Endothelial cell of umbilical vein (primary cell): ENCODE data around the gene TNFRSF1B.

Experiments
- EZH2 ChIP-seq: IDR thresholded peaks from 2 replicates; pipeline ENCODE4 v1.6.1; 2012; ENCODE audit warnings: borderline replicate concordance, low read depth, mild to moderate bottlenecking, moderate library complexity, low read length, inconsistent platforms; ENCODE audit not compliant: severe bottlenecking
- GATA2 ChIP-seq: IDR thresholded peaks from 2 replicates; pipeline ENCODE4 v1.7.0; 2011; ENCODE audit warnings: low read depth, mild to moderate bottlenecking, moderate library complexity, mixed read lengths, low read length; ENCODE audit not compliant: insufficient read length, insufficient read depth
- JUN ChIP-seq: IDR thresholded peaks from 2 replicates; pipeline ENCODE4 v1.6.1; 2011; ENCODE audit warnings: borderline replicate concordance, low read depth; ENCODE audit not compliant: insufficient read length, insufficient read depth
- MYC ChIP-seq: IDR thresholded peaks from one replicate; pipeline ENCODE4 v1.6.1; 2011; ENCODE audit warnings: mild to moderate bottlenecking, low read depth, low read length
- POLR2A ChIP-seq: IDR thresholded peaks from 2 replicates; pipeline ENCODE4 v1.6.1; 2012; ENCODE audit warnings: low read depth, mild to moderate bottlenecking, control low read depth, low read length
- POLR2AphosphoS5 ChIP-seq: IDR thresholded peaks from 2 replicates; pipeline ENCODE4 v1.6.1; 2012; ENCODE audit warnings: low read depth, mild to moderate bottlenecking, control low read depth, low read length, moderate library complexity; ENCODE audit not compliant: insufficient read depth
- TF ChIP-seq, protein P1 (sequence below), 2 donors: IDR thresholded peaks; 1 replicate in 1 of 2; 2 replicates in 1 of 2; pipeline ENCODE4 v1.5.1; 2011; ENCODE audit warnings: low read length in 2 of 2, mild to moderate bottlenecking in 2 of 2, moderate library complexity in 2 of 2, control low read depth in 1 of 2, inconsistent platforms in 1 of 2, low read depth in 1 of 2; ENCODE audit not compliant: insufficient read depth in 1 of 2; ENCODE audit errors: extremely low read depth in 1 of 2

DNA sequence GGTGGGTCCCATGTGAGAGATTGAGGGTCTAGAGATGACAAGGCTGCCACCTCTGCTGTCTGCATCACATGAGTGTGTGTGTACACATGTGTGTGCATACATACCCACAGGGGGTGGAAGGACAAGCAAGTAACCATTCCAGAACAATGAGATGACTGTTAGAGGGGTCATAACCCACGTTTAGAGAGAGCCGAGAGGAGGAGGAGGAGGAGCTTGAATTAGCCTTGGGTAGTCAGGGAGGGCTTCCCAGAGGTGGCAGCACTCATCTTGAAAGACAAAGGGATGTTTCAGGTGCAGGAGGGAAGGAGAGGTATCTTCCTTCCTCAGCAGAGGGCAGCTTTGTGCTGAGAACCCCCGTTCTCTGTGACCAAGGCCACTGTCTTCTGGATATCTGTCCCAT, 21.3 kb downstream of the TNFRSF1B start:
- TF ChIP-seq GATA2, result no peak
- TF ChIP-seq, protein P1, sequence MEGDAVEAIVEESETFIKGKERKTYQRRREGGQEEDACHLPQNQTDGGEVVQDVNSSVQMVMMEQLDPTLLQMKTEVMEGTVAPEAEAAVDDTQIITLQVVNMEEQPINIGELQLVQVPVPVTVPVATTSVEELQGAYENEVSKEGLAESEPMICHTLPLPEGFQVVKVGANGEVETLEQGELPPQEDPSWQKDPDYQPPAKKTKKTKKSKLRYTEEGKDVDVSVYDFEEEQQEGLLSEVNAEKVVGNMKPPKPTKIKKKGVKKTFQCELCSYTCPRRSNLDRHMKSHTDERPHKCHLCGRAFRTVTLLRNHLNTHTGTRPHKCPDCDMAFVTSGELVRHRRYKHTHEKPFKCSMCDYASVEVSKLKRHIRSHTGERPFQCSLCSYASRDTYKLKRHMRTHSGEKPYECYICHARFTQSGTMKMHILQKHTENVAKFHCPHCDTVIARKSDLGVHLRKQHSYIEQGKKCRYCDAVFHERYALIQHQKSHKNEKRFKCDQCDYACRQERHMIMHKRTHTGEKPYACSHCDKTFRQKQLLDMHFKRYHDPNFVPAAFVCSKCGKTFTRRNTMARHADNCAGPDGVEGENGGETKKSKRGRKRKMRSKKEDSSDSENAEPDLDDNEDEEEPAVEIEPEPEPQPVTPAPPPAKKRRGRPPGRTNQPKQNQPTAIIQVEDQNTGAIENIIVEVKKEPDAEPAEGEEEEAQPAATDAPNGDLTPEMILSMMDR (IDR thresholded peaks at IDR 0.05; ENCODE audit: extremely low read depth in 1 of 2, insufficient read depth in 1 of 2, low read depth in 1 of 2, low read length in 2 of 2), result no peak
- TF ChIP-seq POLR2A, result no peak
- TF ChIP-seq EZH2, result no peak
- TF ChIP-seq POLR2AphosphoS5, result no peak
- TF ChIP-seq MYC, result no peak
- TF ChIP-seq JUN, result no peak
